T-helper 2 cell (primary cell): ENCODE measurements around the gene VCY.
"Not testable (repeated sequence)": the region's sequence is repeated elsewhere in the genome, so short reads cannot be mapped to it uniquely, and the experiment has no call there.

Source experiments
- DNase-seq, 5 experiments: peaks; one replicate each; pipeline versions ENCODE4 v3.0.0 to v3.0.0-alpha.2; 2012 to 2022
- total RNA-seq, 2 donors: gene quantifications; one replicate each; lab custom pipeline; 2026; lab: John Stamatoyannopoulos, UW

Gene VCY
- 0 reads per million in 2 donors for total RNA-seq

- not testable (repeated sequence) for DNase-seq
These were observed at the start of gene VCY for GRCh38 chrY:13986373-13986772. TSS of gene VCY (minus strand) at chrY:13986473. CDS start at chrY:13986440, 33 bp downstream.

- DNase-seq = not testable (repeated sequence)
These were observed 44.1 kb upstream of the VCY start for GRCh38 chrY:14030395-14030794.

- not testable (repeated sequence) for DNase-seq
These were observed 25.6 kb upstream of the VCY start for GRCh38 chrY:14011916-14012315.

- not testable (repeated sequence) for DNase-seq
These were observed 43.9 kb downstream of the VCY start for GRCh38 chrY:13942406-13942805.
